Measurements from ENCODE around the gene MAPK4. TPM values are rescaled to one million over a fixed set of nuclear protein-coding genes. Genes with fewer than 3 reads are reported as not detected.

Gene MAPK4
- total RNA-seq, 1 donor from 2014 or later: not detected

- DNase-seq (ENCODE audit: low read depth in 2 of 2): no peak
These were observed 159.8 kb downstream of the MAPK4 start for GRCh38 chr18:50719471-50720324.

- DNase-seq (ENCODE audit: low read depth in 2 of 2): no peak
These were observed 160.4 kb downstream of the MAPK4 start for GRCh38 chr18:50720325-50720674.

GRCh38 chr18:50721006-50721405, 161.1 kb downstream of the MAPK4 start:
- DNase-seq (ENCODE audit: low read depth in 2 of 2): no peak

GRCh38 chr18:50721451-50722120, 161.7 kb downstream of the MAPK4 start:
- DNase-seq (ENCODE audit: low read depth in 2 of 2): no peak

- DNase-seq (ENCODE audit: low read depth in 2 of 2): no peak
These were observed 162.4 kb downstream of the MAPK4 start for GRCh38 chr18:50722311-50722710.

GRCh38 chr18:50724751-50725151, 164.9 kb downstream of the MAPK4 start:
- DNase-seq (ENCODE audit: low read depth in 2 of 2): no peak

- DNase-seq (ENCODE audit: low read depth in 2 of 2): no peak
These were observed 167.2 kb downstream of the MAPK4 start for GRCh38 chr18:50726960-50727589.

GRCh38 chr18:50727721-50728471, 168.0 kb downstream of the MAPK4 start:
- DNase-seq (ENCODE audit: low read depth in 2 of 2): no peak

GRCh38 chr18:50729376-50729775, 169.5 kb downstream of the MAPK4 start:
- DNase-seq (ENCODE audit: low read depth in 2 of 2): no peak

- no peak for DNase-seq (ENCODE audit: low read depth in 2 of 2)
These were observed 170.1 kb downstream of the MAPK4 start for GRCh38 chr18:50729986-50730385.

- no peak for DNase-seq (ENCODE audit: low read depth in 2 of 2)
These were observed 174.5 kb downstream of the MAPK4 start for GRCh38 chr18:50734342-50734741.

GRCh38 chr18:50734886-50735285, 175.0 kb downstream of the MAPK4 start:
- DNase-seq (ENCODE audit: low read depth in 2 of 2): no peak

GRCh38 chr18:50737127-50737526, 177.2 kb downstream of the MAPK4 start:
- no peak for DNase-seq (ENCODE audit: low read depth in 2 of 2)

- DNase-seq (ENCODE audit: low read depth in 2 of 2): no peak
These were observed 178.3 kb downstream of the MAPK4 start for GRCh38 chr18:50738098-50738757.

- no peak for DNase-seq (ENCODE audit: low read depth in 2 of 2)
These were observed 183.1 kb downstream of the MAPK4 start for GRCh38 chr18:50742952-50743351.

GRCh38 chr18:50744253-50744652, 184.4 kb downstream of the MAPK4 start:
- no peak for DNase-seq (ENCODE audit: low read depth in 2 of 2)

GRCh38 chr18:50745945-50746344, 186.1 kb downstream of the MAPK4 start:
- no peak for DNase-seq (ENCODE audit: low read depth in 2 of 2)

GRCh38 chr18:50747849-50748242, 188.0 kb downstream of the MAPK4 start:
- no peak for DNase-seq (ENCODE audit: low read depth in 2 of 2)

GRCh38 chr18:50748243-50749229, 188.6 kb downstream of the MAPK4 start:
- no peak for DNase-seq (ENCODE audit: low read depth in 2 of 2)

- DNase-seq (ENCODE audit: low read depth in 2 of 2): no peak
These were observed 189.5 kb downstream of the MAPK4 start for GRCh38 chr18:50749421-50749820.

Data from lung microvascular endothelial cell (primary cell).